Lower lobe of right lung (tissue), 2 donors: ENCODE data around the gene PDE4D. TPM values are rescaled to one million over a fixed set of nuclear protein-coding genes. Genes with fewer than 3 reads are reported as not detected.

Experiments used
- ATAC-seq, 2 donors: fragments of 200-7000 bp; cut with Tn5 transposase; one replicate each; pipeline ENCODE4 v1.9.1; 2020 to 2022; ENCODE audit warnings: mild to moderate bottlenecking in 2 of 2, moderate library complexity in 2 of 2
- DNase-seq: peaks from one replicate; pipeline ENCODE4 v3.0.0-alpha.2; 2020
- H3K27ac ChIP-seq: fragments of 200-600 bp; one replicate; pipeline ENCODE4 v1.8.0; 2022
- H3K27me3 ChIP-seq: fragments of 200-600 bp; one replicate; pipeline ENCODE4 v1.8.0; 2022; ENCODE audit warnings: low read depth
- H3K36me3 ChIP-seq: fragments of 200-600 bp; one replicate; pipeline ENCODE4 v1.8.0; 2022; ENCODE audit warnings: mild to moderate bottlenecking
- H3K4me1 ChIP-seq: fragments of 200-600 bp; one replicate; pipeline ENCODE4 v1.8.0; 2022
- H3K4me3 ChIP-seq: fragments of 200-600 bp; one replicate; pipeline ENCODE4 v1.8.0; 2022; ENCODE audit warnings: mild to moderate bottlenecking
- H3K9me3 ChIP-seq: fragments of 200-600 bp; one replicate; pipeline ENCODE4 v1.8.0; 2022
- CTCF ChIP-seq: fragments of 200-600 bp; IDR thresholded peaks from one replicate; pipeline ENCODE4 v1.8.0; 2022; ENCODE audit warnings: antibody characterized with exemption, mild to moderate bottlenecking
- intact Hi-C: fragments of 100-400 bp; cut with DNase I; formaldehyde crosslinking; loops from one replicate; pipeline ENCODE4 v1.11.0; 2022
- total RNA-seq: library from RNA; stranded (reverse); fragmentation: NEBNext Ultra II Directional; extraction: Animal tissue kit (Norgen Biotek cat#: 25700); gene quantifications from one replicate; pipeline ENCODE4 v1.2.1, GENCODE V29; 2021
- donor health status: DM: no; HTN: yes; CAD: no; lungs with severe emphysema.

Gene PDE4D
- total RNA-seq, 1 donor from 2014 or later, result 71.3 TPM

- Histone ChIP-seq H3K36me3 (no peaks in the 10 kb centered on the region), H3K4me3 (no peak overlapping the region), H3K27ac (no peak overlapping the region), H3K4me1 (peaks cover 9% of the 10 kb centered on the region), H3K9me3 (no peaks in the 10 kb centered on the region), H3K27me3 (no peaks in the 10 kb centered on the region)
- ATAC-seq, result no peak
- TF ChIP-seq CTCF, result no peak
- intact Hi-C loops, result no loop called here
- DNase-seq, result no peak
These were observed 408.9 kb downstream of the PDE4D start for GRCh38 chr5:59484618-59485017.

GRCh38 chr5:59483971-59484472, 409.5 kb downstream of the PDE4D start:
- intact Hi-C loops, result no loop called here
- ATAC-seq, result no peak
- H3K36me3 ChIP-seq, result no peaks in the 10 kb centered on the region
- H3K4me3 ChIP-seq, result no peak overlapping the region
- no peak for DNase-seq
- peaks cover 9% of the 10 kb centered on the region for H3K4me1 ChIP-seq
- no peaks in the 10 kb centered on the region for H3K27me3 ChIP-seq
- TF ChIP-seq CTCF, result no peak
- H3K9me3 ChIP-seq, result no peaks in the 10 kb centered on the region
- H3K27ac ChIP-seq, result no peak overlapping the region

DNA sequence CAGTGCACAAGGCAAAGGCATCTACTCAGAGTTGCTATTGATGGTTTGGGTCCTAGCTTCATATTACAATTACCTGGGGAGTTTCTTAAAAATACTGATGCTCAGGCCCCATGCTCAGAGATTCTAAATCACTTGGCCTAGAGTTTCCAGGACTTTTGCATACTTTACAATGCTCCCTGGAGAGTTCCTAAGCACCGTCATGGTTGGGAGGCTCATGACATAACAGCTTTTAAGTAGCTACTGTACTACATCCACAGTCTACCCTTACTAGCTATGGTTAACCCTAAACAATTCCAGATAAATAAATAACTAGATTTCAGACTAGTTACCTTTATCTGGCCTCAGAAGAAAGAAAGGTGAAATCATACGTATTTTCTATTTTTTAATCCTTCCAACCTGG, 414.4 kb downstream of the PDE4D start:
- intact Hi-C loops, result no loop called here
- ATAC-seq, result no peak
- no peak overlapping the region for H3K27ac ChIP-seq

DNA sequence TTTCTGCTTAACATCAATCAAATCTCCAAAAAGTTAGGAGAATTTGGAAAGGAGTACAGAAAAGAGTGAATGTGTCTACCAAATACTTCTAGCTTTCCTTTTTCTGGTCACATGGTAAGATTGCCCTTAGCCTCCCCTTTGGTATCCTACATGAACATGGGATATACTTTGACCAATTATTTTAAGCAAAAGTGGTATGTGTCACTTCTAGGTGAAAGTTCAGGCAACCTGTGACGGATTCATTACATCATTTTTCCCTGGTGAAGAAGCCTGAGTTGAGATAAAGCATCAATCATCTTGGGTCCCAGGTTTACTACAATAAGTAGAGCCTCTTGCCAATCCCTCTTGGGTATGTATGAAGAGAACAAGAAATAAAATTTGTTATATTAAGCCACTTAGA, 419.2 kb downstream of the PDE4D start:
- Histone ChIP-seq H3K36me3 (no peaks in the 10 kb centered on the region), H3K4me1 (no peaks in the 10 kb centered on the region), H3K27me3 (no peaks in the 10 kb centered on the region), H3K9me3 (no peaks in the 10 kb centered on the region), H3K27ac (no peak overlapping the region), H3K4me3 (no peak overlapping the region)
- ATAC-seq, result no peak
- intact Hi-C loops, result no loop called here
- TF ChIP-seq CTCF, result no peak
- no peak for DNase-seq

More for the DNA sequence above, 414.4 kb downstream of the PDE4D start:
- Histone ChIP-seq H3K4me1 (no peaks in the 10 kb centered on the region), H3K27me3 (no peaks in the 10 kb centered on the region), H3K4me3 (no peak overlapping the region), H3K36me3 (no peaks in the 10 kb centered on the region), H3K9me3 (no peaks in the 10 kb centered on the region)
- DNase-seq, result no peak
- no peak for TF ChIP-seq CTCF

GRCh38 chr5:59473611-59474010, 419.9 kb downstream of the PDE4D start:
- H3K27me3 ChIP-seq, result no peaks in the 10 kb centered on the region
- H3K4me1 ChIP-seq, result no peaks in the 10 kb centered on the region
- intact Hi-C loops, result no loop called here
- DNase-seq (no peak), ATAC-seq (no peak)
- no peak overlapping the region for H3K27ac ChIP-seq
- H3K4me3 ChIP-seq, result no peak overlapping the region
- no peaks in the 10 kb centered on the region for H3K36me3 ChIP-seq
- no peak for TF ChIP-seq CTCF
- no peaks in the 10 kb centered on the region for H3K9me3 ChIP-seq

DNA sequence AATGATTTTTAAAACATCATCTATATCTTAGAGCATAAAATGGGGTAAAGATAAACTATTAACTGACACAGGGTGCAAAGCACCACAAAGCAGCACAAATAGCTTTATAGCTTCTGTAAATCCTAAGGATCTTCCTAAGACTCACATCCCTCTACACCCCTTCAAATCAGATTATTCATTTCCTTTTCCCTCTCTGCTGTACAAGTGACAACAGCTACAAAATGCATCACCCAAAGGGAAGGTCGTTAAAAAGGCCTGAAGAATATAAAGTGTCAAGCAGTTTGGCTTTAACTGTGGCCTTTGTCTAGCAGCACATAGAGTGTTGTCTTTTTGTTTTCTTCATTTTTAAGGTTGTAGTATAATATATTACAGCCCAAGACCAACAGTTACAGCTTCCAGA, 422.1 kb downstream of the PDE4D start:
- Histone ChIP-seq H3K4me3 (no peak overlapping the region), H3K9me3 (no peaks in the 10 kb centered on the region), H3K27ac (no peak overlapping the region), H3K36me3 (no peaks in the 10 kb centered on the region), H3K27me3 (no peaks in the 10 kb centered on the region), H3K4me1 (no peaks in the 10 kb centered on the region)
- no peak for TF ChIP-seq CTCF
- DNase-seq, result no peak
- intact Hi-C loops, result no loop called here
- no peak for ATAC-seq
